SK-N-SH (cell line): ENCODE results near the gene SRSF10. TPM values are rescaled to one million over a fixed set of nuclear protein-coding genes. Genes with fewer than 3 reads are reported as not detected.
A peak's percentile ranks its signal among the peaks of the same experiment; 100 is the strongest.

Experiments used
- CTCF ChIA-PET: fragments of 300-600, 350-600 bp; formaldehyde crosslinking; extraction: SDS; loops from one replicate; lab custom pipeline; 2021; lab: Yijun Ruan, JAX
- POLR2A ChIA-PET: fragments of 350-600 bp; sonication (Branson Sonifier 250); formaldehyde crosslinking; extraction: SDS; loops from one replicate; lab custom pipeline; 2020; ENCODE audit warnings: antibody characterized with exemption, inconsistent platforms; lab: Yijun Ruan, JAX
- DNase-seq: peaks from one replicate; pipeline ENCODE4 v3.0.0; 2012
- H2AFZ ChIP-seq: fragments of 200-600 bp; sonication (generic); 2 replicates; pipeline ENCODE4 v1.8.1; 2016; ENCODE audit warnings: antibody characterized with exemption, mild to moderate bottlenecking, low read depth
- H3F3A ChIP-seq: fragments of 200-600 bp; sonication (generic); replicated peaks from 2 replicates; pipeline ENCODE3; 2016; ENCODE audit warnings: antibody characterized with exemption, mild to moderate bottlenecking; ENCODE audit not compliant: insufficient read depth
- H3K27ac ChIP-seq, 2 experiments: fragments of 200-500 bp in 1 of 2; fragments of 200-600 bp in 1 of 2; sonication (Bioruptor generic) in 1 of 2; sonication (generic), shearing (Covaris generic) in 1 of 2; 2 replicates each; pipeline versions ENCODE4 v1.5.1 to v1.6.1; 2014 to 2016; ENCODE audit warnings: low read depth in 2 of 2, inconsistent platforms in 1 of 2, low read length in 1 of 2, mild to moderate bottlenecking in 1 of 2, mixed read lengths in 1 of 2
- H3K27me3 ChIP-seq: fragments of 200-600 bp; sonication (generic), shearing (Covaris generic); 2 replicates; pipeline ENCODE4 v1.6.1; 2016; ENCODE audit warnings: mixed run types; ENCODE audit not compliant: insufficient read depth
- H3K36me3 ChIP-seq, 2 experiments: fragments of 200-500 bp in 1 of 2; fragments of 200-600 bp in 1 of 2; sonication (Bioruptor generic) in 1 of 2; sonication (generic) in 1 of 2; replicated peaks in 1 of 2; 2 replicates each; pipeline versions ENCODE3 to v1.5.1; 2014 to 2016; ENCODE audit warnings: low read length in 1 of 2, mild to moderate bottlenecking in 1 of 2; ENCODE audit not compliant: insufficient read depth in 2 of 2, control insufficient read depth in 1 of 2
- H3K4me1 ChIP-seq, 2 experiments: fragments of 200-500 bp in 1 of 2; fragments of 200-600 bp in 1 of 2; sonication (Bioruptor generic) in 1 of 2; sonication (generic), shearing (Covaris generic) in 1 of 2; 2 replicates each; pipeline versions ENCODE4 v1.5.1 to v1.6.1; 2014 to 2016; ENCODE audit warnings: low read depth in 1 of 2, low read length in 1 of 2, mixed run types in 1 of 2; ENCODE audit not compliant: insufficient read depth in 2 of 2, control insufficient read depth in 1 of 2
- H3K4me2 ChIP-seq: fragments of 200-600 bp; sonication (generic), shearing (Covaris generic); 2 replicates; pipeline ENCODE4 v1.6.1; 2017; ENCODE audit warnings: mixed run types
- H3K4me3 ChIP-seq, 2 experiments: fragments of 200-500 bp in 1 of 2; fragments of 200-600 bp in 1 of 2; sonication (Bioruptor generic) in 1 of 2; sonication (generic), shearing (Covaris generic) in 1 of 2; 2 replicates each; pipeline versions ENCODE4 v1.5.1 to v1.8.1; 2014 to 2016; ENCODE audit warnings: low read depth in 2 of 2, inconsistent platforms in 1 of 2, low read length in 1 of 2, mild to moderate bottlenecking in 1 of 2, mixed read lengths in 1 of 2, moderate library complexity in 1 of 2
- H3K79me2 ChIP-seq: fragments of 200-600 bp; sonication (generic); 2 replicates; pipeline ENCODE4 v1.8.1; 2017; ENCODE audit warnings: mild to moderate bottlenecking; ENCODE audit not compliant: insufficient read depth
- H3K9ac ChIP-seq: fragments of 200-600 bp; sonication (generic); 2 replicates; pipeline ENCODE4 v1.6.1; 2017; ENCODE audit warnings: mixed run types
- H3K9me2 ChIP-seq: fragments of 200-600 bp; sonication (generic); 2 replicates; pipeline ENCODE4 v1.6.1; 2017; ENCODE audit warnings: mixed run types
- H3K9me3 ChIP-seq: fragments of 200-600 bp; sonication (generic); 2 replicates; pipeline ENCODE4 v1.6.1; 2017; ENCODE audit warnings: mixed run types, mild to moderate bottlenecking, moderate library complexity
- H4K20me1 ChIP-seq: fragments of 200-600 bp; sonication (generic); 2 replicates; pipeline ENCODE4 v1.6.1; 2017; ENCODE audit warnings: mild to moderate bottlenecking, mixed run types; ENCODE audit not compliant: insufficient read depth
- CHD2 ChIP-seq: fragments of 150-350 bp; IDR thresholded peaks from 2 replicates; pipeline ENCODE4 v1.6.1; 2018; ENCODE audit warnings: low read length; ENCODE audit not compliant: partially characterized antibody
- ELF1 ChIP-seq: IDR thresholded peaks from 2 replicates; pipeline ENCODE4 v1.4.0; 2012
- EP300 ChIP-seq, 2 experiments: IDR thresholded peaks; 2 replicates each; pipeline versions ENCODE4 v1.4.0 to v1.6.1; 2012; ENCODE audit warnings: borderline replicate concordance in 1 of 2, low read depth in 1 of 2, low read length in 1 of 2
- EZH2phosphoT487 ChIP-seq: fragments of 200-600 bp; sonication (generic); IDR thresholded peaks from 2 replicates; pipeline ENCODE4 v1.6.1; 2017; ENCODE audit warnings: low read depth, mixed run types, mild to moderate bottlenecking, antibody characterized with exemption, moderate library complexity, borderline replicate concordance
- FOXM1 ChIP-seq: IDR thresholded peaks from 2 replicates; pipeline ENCODE4 v1.4.0; 2012; ENCODE audit warnings: low read depth, mild to moderate bottlenecking
- GATA2 ChIP-seq: sonication (generic); formaldehyde crosslinking; IDR thresholded peaks from 2 replicates; pipeline ENCODE4 v1.5.0; 2020; ENCODE audit warnings: mild to moderate bottlenecking, missing genetic modification reagents
- JUND ChIP-seq: IDR thresholded peaks from 2 replicates; pipeline ENCODE4 v1.4.0; 2012
- MAX ChIP-seq: IDR thresholded peaks from 2 replicates; pipeline ENCODE4 v1.4.0; 2012; ENCODE audit warnings: low read depth
- MEF2A ChIP-seq: IDR thresholded peaks from 2 replicates; pipeline ENCODE4 v1.4.0; 2012; ENCODE audit warnings: low read depth, borderline replicate concordance
- MXI1 ChIP-seq: IDR thresholded peaks from 2 replicates; pipeline ENCODE4 v1.6.1; 2012; ENCODE audit warnings: mild to moderate bottlenecking, low read depth, low read length, improper control_type of control experiment
- NFIC ChIP-seq: IDR thresholded peaks from 2 replicates; pipeline ENCODE4 v1.4.0; 2012; ENCODE audit warnings: borderline replicate concordance
- POLR2AphosphoS5 ChIP-seq: IDR thresholded peaks from 2 replicates; pipeline ENCODE4 v1.6.1; 2012; ENCODE audit warnings: low read depth, low read length
- RAD21 ChIP-seq: IDR thresholded peaks from 2 replicates; pipeline ENCODE4 v1.6.1; 2012; ENCODE audit warnings: mild to moderate bottlenecking, low read length
- RCOR1 ChIP-seq: fragments of 150-350 bp; IDR thresholded peaks from 2 replicates; pipeline ENCODE4 v1.6.1; 2017; ENCODE audit warnings: antibody characterized with exemption, low read length
- RFX5 ChIP-seq: IDR thresholded peaks from 2 replicates; pipeline ENCODE4 v1.6.1; 2012; ENCODE audit warnings: mild to moderate bottlenecking, improper control_type of control experiment, low read length
- RXRA ChIP-seq: IDR thresholded peaks from 2 replicates; pipeline ENCODE4 v1.4.0; 2012; ENCODE audit warnings: low read depth, mild to moderate bottlenecking, borderline replicate concordance
- SIN3A ChIP-seq: IDR thresholded peaks from 2 replicates; pipeline ENCODE4 v1.6.1; 2012; ENCODE audit warnings: low read depth, mild to moderate bottlenecking, low read length, moderate library complexity, borderline replicate concordance
- SMC3 ChIP-seq: IDR thresholded peaks from 2 replicates; pipeline ENCODE4 v1.6.1; 2012; ENCODE audit warnings: low read depth, low read length, improper control_type of control experiment
- TAF1 ChIP-seq: IDR thresholded peaks from 2 replicates; pipeline ENCODE4 v1.6.1; 2012; ENCODE audit warnings: low read depth, mild to moderate bottlenecking, low read length, moderate library complexity, borderline replicate concordance
- TCF12 ChIP-seq: IDR thresholded peaks from 2 replicates; pipeline ENCODE4 v1.4.0; 2012
- TEAD4 ChIP-seq: IDR thresholded peaks from 2 replicates; pipeline ENCODE4 v1.4.0; 2012; ENCODE audit warnings: mild to moderate bottlenecking, borderline replicate concordance; ENCODE audit not compliant: insufficient read depth
- YY1 ChIP-seq: IDR thresholded peaks from 2 replicates; pipeline ENCODE4 v1.4.0; 2012; ENCODE audit warnings: low read depth, mild to moderate bottlenecking
- ZBTB33 ChIP-seq: IDR thresholded peaks from 2 replicates; pipeline ENCODE4 v1.4.0; 2012; ENCODE audit warnings: low read depth, borderline replicate concordance
- WGBS: methylation state at CpG from one replicate; pipeline ENCODE4 v1.1.6; 2017; ENCODE audit warnings: low lambda C conversion rate; 5-methylcytosine and 5-hydroxymethylcytosine counted together
- polyA plus RNA-seq, 3 experiments: library from polyadenylated mRNA; depleted of rRNA; stranded (reverse); fragments of >200 nt; gene quantifications; 2 replicates each; pipeline ENCODE4 v1.2.3, GENCODE V29; 2012
- TF ChIP-seq, protein P1 (sequence below): IDR thresholded peaks from 2 replicates; pipeline ENCODE4; 2012
- TF ChIP-seq, protein P2 (sequence below): fragments of 150-350 bp; IDR thresholded peaks from 2 replicates; pipeline ENCODE4 v1.6.1; 2016; ENCODE audit warnings: mild to moderate bottlenecking, low read depth, low read length

SRSF10 gene
- polyA plus RNA-seq, 1 of the 3 experiments (the other 2 are of a cell fraction), result 79.8 TPM

DNA sequence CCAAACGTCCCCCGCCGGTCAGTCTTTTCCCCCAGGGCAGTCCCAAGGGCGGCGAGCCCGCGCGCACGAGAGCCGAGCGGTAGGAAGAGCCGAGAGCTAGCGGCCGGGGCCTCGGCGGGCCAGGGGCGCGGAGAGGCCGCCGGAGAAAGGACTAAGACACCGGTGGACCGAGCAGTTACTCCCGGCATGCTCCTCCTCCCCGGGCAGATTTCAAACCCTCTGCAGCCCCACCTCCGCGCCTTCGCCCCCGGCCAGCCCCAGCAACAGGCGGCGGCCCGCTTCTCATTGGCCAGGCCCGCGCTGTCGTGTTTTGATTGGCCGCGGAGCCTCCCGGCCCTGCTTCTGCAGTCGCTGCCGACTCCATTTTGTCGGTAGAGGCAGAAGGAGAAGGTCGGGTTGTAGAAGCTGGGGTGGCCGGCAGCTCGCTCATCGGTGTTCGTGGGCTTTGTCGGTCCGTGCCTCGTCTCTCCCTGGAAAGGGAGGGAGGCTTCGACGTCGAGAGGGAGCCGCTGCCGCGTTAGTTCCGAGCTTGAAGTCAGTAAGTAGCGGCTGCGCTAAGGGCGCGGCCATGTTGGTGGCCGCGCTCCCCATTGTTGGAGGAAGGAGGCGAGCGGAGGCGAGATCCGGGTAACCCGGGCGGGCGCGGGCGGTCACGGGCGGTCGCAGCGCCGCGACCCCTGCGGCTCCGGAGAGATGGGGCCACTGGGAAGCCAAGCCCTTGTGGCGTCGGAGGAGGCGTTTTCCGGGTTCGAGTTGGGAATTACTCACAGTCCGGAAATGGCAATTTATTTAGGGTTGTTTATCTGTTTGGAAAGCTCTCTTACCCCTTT lies 20.5 kb downstream of the SRSF10 start, which contains the start of gene PNRC2:
Gene PNRC2 (plus strand): TSS at position 368 of the 830 bp plus-strand sequence. CDS start 1,630 bp downstream, outside the sequence.
- CTCF ChIA-PET, result interaction anchor here (0.7 to 1.4 kb wide), 4 partner anchors 10 to 150 kb away, joined by 3 to 5 read pairs (median 4); no protein-coding TSS in a partner anchor
- DNase-seq, result peak; percentile 98
- TF ChIP-seq FOXM1 (0 out of 2 replicates have a peak, but pooled peaks have one; percentile 18), ZBTB33 (0 out of 2 replicates have a peak, but pooled peaks have one; percentile 9), SMC3 (no peak), RAD21 (no peak), ELF1 (peak; percentile 64), MAX (peak; percentile 76), EZH2phosphoT487 (no peak), RFX5 (peak; percentile 98), POLR2AphosphoS5 (peak; percentile 97), NFIC (0 out of 2 replicates have a peak, but pooled peaks have one; percentile 22), YY1 (peak; percentile 96), GATA2 (CRISPR knock-in tag) (no peak), MEF2A (no peak), MXI1 (peak; percentile 89), CHD2 (peak; percentile 9), TAF1 (peak; percentile 96), RCOR1 (0 out of 2 replicates have a peak, but pooled peaks have one; percentile 3), TEAD4 (0 out of 2 replicates have a peak, but pooled peaks have one; percentile 34), EP300 (IDR thresholded peaks at IDR 0.05; ENCODE audit: borderline replicate concordance in 1 of 2, low read depth in 1 of 2, low read length in 1 of 2) (peak; percentile 61 to 82; a peak in 3 of 4 replicates), JUND (no peak), SIN3A (peak; percentile 4; the same call in 1 of the 2 replicates), TCF12 (no peak), RXRA (no peak)
- TF ChIP-seq, protein P1, sequence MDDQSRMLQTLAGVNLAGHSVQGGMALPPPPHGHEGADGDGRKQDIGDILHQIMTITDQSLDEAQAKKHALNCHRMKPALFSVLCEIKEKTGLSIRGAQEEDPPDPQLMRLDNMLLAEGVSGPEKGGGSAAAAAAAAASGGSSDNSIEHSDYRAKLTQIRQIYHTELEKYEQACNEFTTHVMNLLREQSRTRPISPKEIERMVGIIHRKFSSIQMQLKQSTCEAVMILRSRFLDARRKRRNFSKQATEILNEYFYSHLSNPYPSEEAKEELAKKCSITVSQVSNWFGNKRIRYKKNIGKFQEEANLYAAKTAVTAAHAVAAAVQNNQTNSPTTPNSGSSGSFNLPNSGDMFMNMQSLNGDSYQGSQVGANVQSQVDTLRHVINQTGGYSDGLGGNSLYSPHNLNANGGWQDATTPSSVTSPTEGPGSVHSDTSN, result no peak; the same call in none of the 2 replicates
- TF ChIP-seq, protein P2, sequence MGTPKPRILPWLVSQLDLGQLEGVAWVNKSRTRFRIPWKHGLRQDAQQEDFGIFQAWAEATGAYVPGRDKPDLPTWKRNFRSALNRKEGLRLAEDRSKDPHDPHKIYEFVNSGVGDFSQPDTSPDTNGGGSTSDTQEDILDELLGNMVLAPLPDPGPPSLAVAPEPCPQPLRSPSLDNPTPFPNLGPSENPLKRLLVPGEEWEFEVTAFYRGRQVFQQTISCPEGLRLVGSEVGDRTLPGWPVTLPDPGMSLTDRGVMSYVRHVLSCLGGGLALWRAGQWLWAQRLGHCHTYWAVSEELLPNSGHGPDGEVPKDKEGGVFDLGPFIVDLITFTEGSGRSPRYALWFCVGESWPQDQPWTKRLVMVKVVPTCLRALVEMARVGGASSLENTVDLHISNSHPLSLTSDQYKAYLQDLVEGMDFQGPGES, result peak; percentile 46; the same call in 1 of the 2 replicates

More for the DNA sequence above, 20.5 kb downstream of the SRSF10 start, which contains the start of gene PNRC2:
- peak within 1 kb of the TSS; percentile 87 for H3K4me2 ChIP-seq
- H3K27ac ChIP-seq, result peak within 1 kb of the TSS; percentile 98 to 99
- peaks cover 19% of the 10 kb centered on the region for H4K20me1 ChIP-seq
- H3K9me2 ChIP-seq, result no peaks in the 10 kb centered on the region
- peak within 1 kb of the TSS; percentile 95 for H3K9ac ChIP-seq
- no peaks in the 10 kb centered on the region for H3K9me3 ChIP-seq
- H3K4me3 ChIP-seq, result peak within 1 kb of the TSS; percentile 84 to 90
- peaks cover 9 to 15% of the 10 kb centered on the region in 2 experiments; a peak in 3 of 4 replicates for H3K4me1 ChIP-seq
- H3K79me2 ChIP-seq, result peaks cover 46% of the 10 kb centered on the region
- H2AFZ ChIP-seq, result peak within 1 kb of the TSS; percentile 78
- POLR2A ChIA-PET, result interaction anchor here (0.9 to 1.6 kb wide), 5 partner anchors 14 to 158 kb away, joined by 3 to 7 read pairs (median 4); partner anchors contain the start of gene SRSF10
- peaks cover 44% of the 10 kb centered on the region for H3F3A ChIP-seq
- 0% methylated on average over 41 of the region's 84 CpGs for WGBS
- H3K27me3 ChIP-seq, result no peaks in the 10 kb centered on the region
- peaks cover 30 to 35% of the 10 kb centered on the region in 2 experiments for H3K36me3 ChIP-seq
